Fibroblast of skin of abdomen (primary cell): Measurements from ENCODE around the gene FLT3.
"Not testable (repeated sequence)": the region's sequence is repeated elsewhere in the genome, so short reads cannot be mapped to it uniquely, and the experiment has no call there.

Source experiments
- DNase-seq: peaks from one replicate; pipeline ENCODE4 v3.0.0-alpha.2; 2013

The FLT3 gene

GRCh38 chr13:28099396-28100149, 803 bp downstream of the FLT3 start:
- no peak for DNase-seq

GRCh38 chr13:28097503-28097902, 2.9 kb downstream of the FLT3 start:
- DNase-seq = no peak

- no peak for DNase-seq
These were observed 6.1 kb downstream of the FLT3 start for GRCh38 chr13:28094306-28094705.

- no peak for DNase-seq
These were observed 6.5 kb downstream of the FLT3 start for GRCh38 chr13:28093881-28094280.

- no peak for DNase-seq
These were observed 7.9 kb downstream of the FLT3 start for GRCh38 chr13:28092431-28092830.

- no peak for DNase-seq
These were observed 11.3 kb downstream of the FLT3 start for GRCh38 chr13:28089065-28089464.

- not testable (repeated sequence) for DNase-seq
These were observed 22.6 kb downstream of the FLT3 start for GRCh38 chr13:28077820-28078219.

- DNase-seq = no peak
These were observed 23.1 kb downstream of the FLT3 start for GRCh38 chr13:28077231-28077630.

- DNase-seq = no peak
These were observed 29.0 kb downstream of the FLT3 start for GRCh38 chr13:28071424-28071823.

- no peak for DNase-seq
These were observed 32.9 kb downstream of the FLT3 start for GRCh38 chr13:28067491-28067890.

- peak; percentile 6 for DNase-seq
These were observed 41.3 kb downstream of the FLT3 start for GRCh38 chr13:28058866-28059613.

- DNase-seq = no peak
These were observed 43.2 kb downstream of the FLT3 start for GRCh38 chr13:28056970-28057712.

GRCh38 chr13:28056426-28056825, 44.0 kb downstream of the FLT3 start:
- DNase-seq = no peak

GRCh38 chr13:28055357-28055756, 45.0 kb downstream of the FLT3 start:
- DNase-seq = no peak

- DNase-seq = no peak
These were observed 47.4 kb downstream of the FLT3 start for GRCh38 chr13:28052945-28053344.

GRCh38 chr13:28049880-28050875, 50.2 kb downstream of the FLT3 start:
- DNase-seq = no peak

GRCh38 chr13:28049215-28049614, 51.2 kb downstream of the FLT3 start:
- no peak for DNase-seq

- no peak for DNase-seq
These were observed 51.6 kb downstream of the FLT3 start for GRCh38 chr13:28048768-28049167.

GRCh38 chr13:28047757-28048388, 52.5 kb downstream of the FLT3 start:
- peak; percentile 52 for DNase-seq

GRCh38 chr13:28046981-28047380, 53.4 kb downstream of the FLT3 start:
- DNase-seq = peak; percentile 89

GRCh38 chr13:28045861-28046260, 54.5 kb downstream of the FLT3 start:
- no peak for DNase-seq

GRCh38 chr13:28044608-28045007, 55.8 kb downstream of the FLT3 start:
- DNase-seq = peak; percentile 37
